ENCODE measurements around the gene LILRB1. TPM values are rescaled to one million over a fixed set of nuclear protein-coding genes. Genes with fewer than 3 reads are reported as not detected.
A peak's percentile ranks its signal among the peaks of the same experiment; 100 is the strongest.

The LILRB1 gene
- total RNA-seq, 1 experiment from 2014 or later: not detected

DNA sequence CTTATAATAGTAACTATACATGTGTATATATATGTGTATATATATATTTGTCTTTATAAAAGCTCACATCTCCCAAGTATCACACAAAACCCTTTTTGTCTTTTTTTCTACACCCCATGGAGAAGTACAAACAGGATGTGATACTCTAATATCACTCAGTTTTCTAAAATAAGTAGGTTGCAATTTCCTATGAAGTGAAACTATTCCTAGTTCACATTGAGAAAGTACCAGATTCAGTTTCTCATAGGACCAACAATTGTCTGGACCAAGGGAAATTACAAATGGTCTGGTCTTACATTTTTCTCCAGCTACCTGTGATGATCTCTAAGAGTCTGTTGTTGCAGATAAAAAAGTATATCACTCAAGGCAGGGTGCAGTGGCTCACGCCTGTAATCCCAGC lies 17.9 kb upstream of the LILRB1 start:
- H2AFZ ChIP-seq: no peak overlapping the region
- H3K79me2 ChIP-seq (ENCODE audit: low read depth): no peaks in the 10 kb centered on the region
- POLR2A ChIA-PET (ENCODE audit: unreplicated experiment): no interaction called here
- intact Hi-C loops (cut with micrococcal nuclease; ENCODE audit: unreplicated experiment): no loop called here
- DNase-seq: peak in 1 of 2 experiments; percentile 25
- BruUV-seq (replicated peaks): no TSS peak
- H3K27ac ChIP-seq: no peak overlapping the region
- no peaks in the 10 kb centered on the region for H3K9me2 ChIP-seq (ENCODE audit: insufficient read depth)
- H3F3A ChIP-seq (ENCODE audit: insufficient read depth, low read depth): no peaks in the 10 kb centered on the region
- no peaks in the 10 kb centered on the region for H3K9me3 ChIP-seq (ENCODE audit: insufficient read depth, low read depth)
- H3K4me1 ChIP-seq (replicated peaks; ENCODE audit: insufficient read depth): no peaks in the 10 kb centered on the region
- no peak overlapping the region for H3K4me2 ChIP-seq
- no peaks in the 10 kb centered on the region; the same call in 1 of the 2 replicates for H4K20me1 ChIP-seq (ENCODE audit: insufficient read depth)
- no peak overlapping the region for H3K4me3 ChIP-seq
- H3K27me3 ChIP-seq (ENCODE audit: insufficient read depth, low read depth): peaks cover 63% of the 10 kb centered on the region
- CTCF ChIA-PET: no interaction called here
- H3K36me3 ChIP-seq (ENCODE audit: low read depth): no peaks in the 10 kb centered on the region
- no peak for TF ChIP-seq EZH2 (IDR thresholded peaks at IDR 0.05; ENCODE audit: low read depth)
- TF ChIP-seq, protein P1, sequence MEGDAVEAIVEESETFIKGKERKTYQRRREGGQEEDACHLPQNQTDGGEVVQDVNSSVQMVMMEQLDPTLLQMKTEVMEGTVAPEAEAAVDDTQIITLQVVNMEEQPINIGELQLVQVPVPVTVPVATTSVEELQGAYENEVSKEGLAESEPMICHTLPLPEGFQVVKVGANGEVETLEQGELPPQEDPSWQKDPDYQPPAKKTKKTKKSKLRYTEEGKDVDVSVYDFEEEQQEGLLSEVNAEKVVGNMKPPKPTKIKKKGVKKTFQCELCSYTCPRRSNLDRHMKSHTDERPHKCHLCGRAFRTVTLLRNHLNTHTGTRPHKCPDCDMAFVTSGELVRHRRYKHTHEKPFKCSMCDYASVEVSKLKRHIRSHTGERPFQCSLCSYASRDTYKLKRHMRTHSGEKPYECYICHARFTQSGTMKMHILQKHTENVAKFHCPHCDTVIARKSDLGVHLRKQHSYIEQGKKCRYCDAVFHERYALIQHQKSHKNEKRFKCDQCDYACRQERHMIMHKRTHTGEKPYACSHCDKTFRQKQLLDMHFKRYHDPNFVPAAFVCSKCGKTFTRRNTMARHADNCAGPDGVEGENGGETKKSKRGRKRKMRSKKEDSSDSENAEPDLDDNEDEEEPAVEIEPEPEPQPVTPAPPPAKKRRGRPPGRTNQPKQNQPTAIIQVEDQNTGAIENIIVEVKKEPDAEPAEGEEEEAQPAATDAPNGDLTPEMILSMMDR (conservative IDR thresholded peaks at IDR 0.05): no peak

DNA sequence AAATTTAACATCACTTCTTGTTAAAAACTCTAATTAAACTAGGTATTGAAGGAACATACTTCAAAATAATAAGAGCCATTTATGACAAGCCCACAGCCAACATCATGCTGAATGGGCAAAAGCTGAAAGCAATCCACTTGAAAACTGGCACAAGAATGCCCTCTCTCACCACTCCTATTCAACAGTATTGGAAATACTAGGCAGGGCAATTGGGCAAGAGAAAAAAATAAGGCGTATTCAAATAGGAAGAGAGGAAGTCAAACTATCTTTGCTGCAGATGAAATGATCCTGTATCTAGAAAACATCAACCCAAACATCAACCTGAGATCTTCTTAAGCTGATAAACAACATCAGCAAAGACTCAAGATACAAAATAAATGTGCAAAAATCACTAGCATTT lies 15.6 kb upstream of the LILRB1 start:
- Histone ChIP-seq H3K4me3 (no peak overlapping the region), H3K4me2 (no peak overlapping the region), H3K79me2 (ENCODE audit: low read depth) (no peaks in the 10 kb centered on the region), H3K36me3 (ENCODE audit: low read depth) (no peaks in the 10 kb centered on the region), H3K9me2 (ENCODE audit: insufficient read depth) (no peaks in the 10 kb centered on the region), H3K4me1 (replicated peaks; ENCODE audit: insufficient read depth) (no peaks in the 10 kb centered on the region), H3K9me3 (ENCODE audit: insufficient read depth, low read depth) (no peaks in the 10 kb centered on the region), H3K27me3 (ENCODE audit: insufficient read depth, low read depth) (peaks cover 42% of the 10 kb centered on the region), H3F3A (ENCODE audit: insufficient read depth, low read depth) (no peaks in the 10 kb centered on the region), H3K27ac (no peak overlapping the region), H4K20me1 (ENCODE audit: insufficient read depth) (no peaks in the 10 kb centered on the region; the same call in 1 of the 2 replicates), H2AFZ (no peak overlapping the region)
- POLR2A ChIA-PET (ENCODE audit: unreplicated experiment): no interaction called here
- DNase-seq: peak in 1 of 2 experiments; percentile 18
- intact Hi-C loops (cut with micrococcal nuclease; ENCODE audit: unreplicated experiment): no loop called here
- no TSS peak for BruUV-seq (replicated peaks)
- TF ChIP-seq, protein P1 (conservative IDR thresholded peaks at IDR 0.05): no peak
- TF ChIP-seq EZH2 (IDR thresholded peaks at IDR 0.05; ENCODE audit: low read depth): no peak
- CTCF ChIA-PET: no interaction called here

DNA sequence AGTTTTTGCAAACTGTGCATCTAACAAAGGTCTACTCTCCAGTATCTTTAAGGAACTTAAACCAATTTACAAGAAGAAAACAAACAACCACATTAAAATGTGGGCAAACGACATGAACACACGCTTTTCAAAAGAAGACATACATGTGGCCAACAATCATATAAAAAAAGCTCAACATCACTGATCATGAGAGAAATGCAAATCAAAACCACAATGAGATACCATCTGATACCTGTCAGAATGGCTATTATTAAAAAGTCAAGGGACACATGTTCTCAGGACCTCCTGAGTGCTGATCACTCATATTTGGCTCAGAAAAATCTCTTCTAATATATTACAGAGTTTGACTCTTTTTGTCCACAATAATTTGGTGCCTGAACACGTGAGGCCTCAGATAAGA lies 14.2 kb upstream of the LILRB1 start:
- no peaks in the 10 kb centered on the region for H3K9me2 ChIP-seq (ENCODE audit: insufficient read depth)
- ChIA-PET POLR2A (ENCODE audit: unreplicated experiment) (no interaction called here), CTCF (no interaction called here)
- H3K4me1 ChIP-seq (replicated peaks; ENCODE audit: insufficient read depth): no peaks in the 10 kb centered on the region
- no peak for DNase-seq
- H3K36me3 ChIP-seq (ENCODE audit: low read depth): no peaks in the 10 kb centered on the region
- H3K9me3 ChIP-seq (ENCODE audit: insufficient read depth, low read depth): no peaks in the 10 kb centered on the region
- no peak overlapping the region for H2AFZ ChIP-seq
- intact Hi-C loops (cut with micrococcal nuclease; ENCODE audit: unreplicated experiment): no loop called here
- no TSS peak for BruUV-seq (replicated peaks)
- H3K79me2 ChIP-seq (ENCODE audit: low read depth): no peaks in the 10 kb centered on the region
- H3K27me3 ChIP-seq (ENCODE audit: insufficient read depth, low read depth): peaks cover 36% of the 10 kb centered on the region
- H3K4me2 ChIP-seq: no peak overlapping the region
- H3F3A ChIP-seq (ENCODE audit: insufficient read depth, low read depth): no peaks in the 10 kb centered on the region
- TF ChIP-seq, protein P1 (conservative IDR thresholded peaks at IDR 0.05): no peak
- TF ChIP-seq EZH2 (IDR thresholded peaks at IDR 0.05; ENCODE audit: low read depth): no peak
- no peak overlapping the region for H3K27ac ChIP-seq
- H4K20me1 ChIP-seq (ENCODE audit: insufficient read depth): no peaks in the 10 kb centered on the region; the same call in 1 of the 2 replicates
- H3K4me3 ChIP-seq: no peak overlapping the region

Measured in PC-9 (cell line).